CMK (cell line): Measurements from ENCODE around the gene LYPD4.
A peak's percentile ranks its signal among the peaks of the same experiment; 100 is the strongest.

ENCODE experiments used
- DNase-seq: peaks from one replicate; pipeline ENCODE4 v3.0.0-alpha.2; 2010; ENCODE audit warnings: low read depth

Gene LYPD4

DNA sequence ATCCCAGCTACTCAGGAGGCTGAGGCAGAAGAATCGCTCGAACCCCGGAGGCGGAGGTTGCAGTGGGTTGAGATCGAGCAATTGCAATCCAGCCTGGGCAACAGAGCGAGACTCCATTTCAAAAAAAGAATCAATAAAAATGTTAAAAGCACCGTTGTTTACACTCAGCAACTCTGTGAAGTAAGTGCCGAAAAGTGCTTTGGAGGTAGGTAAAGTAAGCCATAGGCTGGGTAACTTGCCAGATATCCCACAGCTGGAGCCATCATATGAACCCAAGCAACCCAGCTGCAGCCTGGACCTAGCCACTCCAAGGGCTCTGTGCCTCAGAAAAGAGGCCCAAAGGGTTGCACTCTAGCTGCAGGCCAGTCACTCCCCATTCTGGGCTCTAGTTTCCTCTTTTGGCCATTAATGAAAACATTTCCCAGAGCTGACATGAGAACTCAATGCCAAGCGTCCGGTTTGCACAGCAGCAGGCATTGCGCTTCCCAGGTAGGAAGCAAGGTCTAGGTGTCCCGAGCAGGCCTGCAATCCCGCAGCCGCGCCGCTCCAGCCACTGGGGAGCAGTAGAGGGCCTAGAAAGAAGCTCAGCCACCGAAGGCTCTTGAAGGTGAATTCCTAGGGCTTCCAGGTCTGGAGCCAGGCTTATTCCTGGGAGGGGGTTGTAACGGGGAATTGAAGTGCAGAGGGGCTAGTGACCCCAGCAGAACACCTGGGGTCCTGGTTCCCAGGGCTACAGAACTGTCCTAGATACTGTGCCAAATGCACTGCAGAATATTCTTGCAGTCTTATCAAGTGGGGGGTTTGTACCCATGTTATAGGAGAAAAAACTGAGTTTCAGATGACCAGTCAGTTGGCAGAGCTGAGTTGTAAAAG is 28.5 kb upstream of the LYPD4 start:
- no peak for DNase-seq

DNA sequence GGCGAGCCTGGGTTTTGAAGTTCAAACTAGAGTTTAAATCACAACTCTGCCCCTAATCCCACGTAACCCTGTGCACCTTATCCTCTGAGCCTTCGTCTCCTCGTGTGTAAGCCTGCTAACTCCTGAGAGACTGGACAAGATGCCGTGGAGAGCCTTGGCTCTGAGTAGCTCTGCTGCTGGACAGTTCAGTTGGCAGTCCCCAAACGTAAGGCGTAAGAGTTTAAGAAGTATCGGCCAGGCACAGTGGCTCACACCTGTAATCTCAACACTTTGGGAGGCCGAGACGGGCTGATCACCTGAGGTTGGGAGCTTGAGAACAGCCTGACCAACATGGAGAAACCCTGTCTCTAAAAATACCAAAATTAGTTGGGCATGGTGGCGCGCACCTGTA is 27.9 kb upstream of the LYPD4 start:
- no peak for DNase-seq

DNA sequence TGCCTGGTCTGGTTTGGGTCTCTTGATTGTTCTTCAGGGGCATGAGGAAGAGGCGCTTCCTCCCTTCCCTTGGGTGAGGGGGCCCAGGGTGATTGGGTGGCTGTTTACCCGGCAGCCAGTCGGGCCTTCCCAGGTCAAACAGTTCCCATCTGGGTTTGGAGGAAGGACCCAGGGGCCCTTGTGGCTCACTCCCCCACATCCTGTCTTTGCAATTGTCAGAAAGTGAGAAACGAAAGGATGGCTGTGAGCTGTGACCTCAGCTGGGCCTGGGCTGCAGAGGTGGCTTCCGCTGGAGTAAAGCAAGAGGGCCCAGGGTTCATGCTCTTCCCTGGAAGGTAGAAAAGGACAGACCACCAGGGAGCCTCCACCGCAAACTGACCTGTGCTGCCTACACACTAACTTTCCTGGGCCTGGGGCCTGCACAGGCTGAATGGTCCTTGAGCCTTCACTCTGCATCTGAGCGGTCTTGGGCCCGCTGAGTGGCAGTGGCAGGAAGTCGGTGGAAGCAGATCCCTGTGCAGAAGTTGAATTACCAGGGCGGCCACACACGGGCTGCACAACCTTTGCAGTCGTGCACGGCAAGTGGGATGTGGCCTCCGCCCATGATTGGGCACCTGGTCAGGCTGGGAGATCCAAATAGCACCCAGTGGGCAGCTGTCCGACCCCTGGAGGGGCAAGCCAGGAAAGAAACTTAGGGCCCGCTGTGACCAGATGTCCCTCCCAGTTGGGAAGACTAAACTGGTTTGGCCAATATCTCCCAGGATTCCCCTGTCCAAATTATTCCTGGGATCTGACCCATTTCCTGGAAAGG is 27.3 kb upstream of the LYPD4 start:
- no peak for DNase-seq

- DNase-seq, result no peak
These were observed 26.0 kb upstream of the LYPD4 start for GRCh38 chr19:41870401-41870873.

GRCh38 chr19:41869374-41869955 is 25.0 kb upstream of the LYPD4 start:
- DNase-seq, result no peak

GRCh38 chr19:41868989-41869300 is 24.5 kb upstream of the LYPD4 start:
- no peak for DNase-seq

GRCh38 chr19:41868120-41868988 is 23.9 kb upstream of the LYPD4 start:
- no peak for DNase-seq

DNA sequence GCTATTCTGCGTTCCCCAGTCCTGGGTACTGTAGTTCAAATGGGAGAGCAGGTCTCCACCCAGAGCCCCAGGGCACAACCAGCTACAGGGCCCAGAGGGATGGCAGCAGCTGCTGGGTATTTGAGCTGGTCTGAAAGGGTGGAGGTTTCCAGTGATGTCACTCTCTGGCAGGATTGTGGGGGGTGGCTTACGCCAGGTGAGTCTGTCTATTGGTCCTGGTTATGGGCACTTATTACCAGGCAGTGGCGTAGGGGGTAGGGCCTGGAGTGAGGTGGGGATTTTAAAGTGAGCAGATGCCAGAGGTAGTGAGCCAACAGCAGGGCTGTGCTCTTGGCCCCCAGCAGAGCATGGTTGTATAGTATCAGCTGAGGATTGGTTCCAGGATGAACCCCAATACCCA is 21.8 kb upstream of the LYPD4 start:
- no peak for DNase-seq

- DNase-seq, result no peak
These were observed 19.9 kb upstream of the LYPD4 start for GRCh38 chr19:41864374-41864773.

DNA sequence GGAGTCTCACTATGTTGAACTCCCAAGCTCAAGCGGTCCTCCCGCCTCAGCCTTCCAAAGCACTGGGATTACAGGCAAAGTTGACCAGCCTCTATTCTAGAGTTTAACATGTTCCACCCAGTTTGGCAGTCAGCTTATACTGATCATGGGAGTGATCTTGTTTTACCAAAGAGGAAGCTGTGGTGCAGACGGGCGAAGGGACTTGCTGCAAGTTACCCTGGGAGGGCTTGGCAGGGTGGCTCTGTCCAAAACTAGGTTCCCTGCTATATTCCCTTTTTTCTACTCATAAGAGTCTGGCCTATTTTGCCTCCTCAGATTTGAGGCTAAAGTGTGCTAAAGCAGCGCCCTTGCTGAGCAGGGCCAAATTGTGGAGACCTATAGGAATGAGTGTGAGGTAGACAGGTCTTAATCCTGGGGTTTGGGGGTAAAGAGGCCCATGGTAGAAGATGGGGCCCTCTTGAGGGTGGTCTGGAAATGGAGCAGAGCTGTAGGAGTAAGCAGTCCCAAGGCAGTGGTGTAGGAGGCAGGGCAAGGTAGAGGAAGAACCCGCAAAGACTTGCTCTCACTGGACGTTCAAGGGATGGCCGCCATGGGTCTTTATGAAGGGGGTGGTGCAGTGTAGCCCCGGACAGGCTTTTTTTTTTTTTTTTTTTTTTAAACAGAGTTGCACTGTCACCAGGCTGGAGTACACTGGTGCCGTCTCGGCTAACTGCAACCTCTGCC is 18.9 kb upstream of the LYPD4 start:
- DNase-seq, result no peak

DNA sequence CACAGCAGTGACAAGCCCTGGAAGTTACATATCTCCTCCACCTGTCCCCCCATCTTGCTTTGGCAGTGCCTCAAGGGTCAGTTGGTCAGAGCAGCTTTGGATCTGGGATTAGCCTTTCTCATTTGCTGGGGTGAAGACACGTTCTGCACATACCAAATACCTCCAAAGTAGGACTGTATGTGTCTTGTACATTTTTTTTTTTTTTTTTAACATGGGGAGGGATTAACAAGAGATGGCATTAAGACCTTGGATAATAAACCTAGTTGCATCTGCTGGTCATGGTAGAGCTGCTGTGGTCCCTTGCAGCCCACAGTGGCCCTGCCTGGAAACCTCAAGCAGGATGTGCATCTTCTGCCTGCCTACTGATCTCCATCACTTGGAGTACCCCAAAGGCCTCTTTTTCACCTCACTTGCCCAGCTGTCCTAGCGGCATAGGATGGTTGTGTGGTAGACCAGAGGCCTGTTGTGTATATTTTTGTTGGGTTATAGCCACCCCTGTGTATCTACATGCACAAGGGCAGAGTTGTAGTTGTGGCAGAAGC is 18.0 kb upstream of the LYPD4 start:
- DNase-seq, result no peak

DNA sequence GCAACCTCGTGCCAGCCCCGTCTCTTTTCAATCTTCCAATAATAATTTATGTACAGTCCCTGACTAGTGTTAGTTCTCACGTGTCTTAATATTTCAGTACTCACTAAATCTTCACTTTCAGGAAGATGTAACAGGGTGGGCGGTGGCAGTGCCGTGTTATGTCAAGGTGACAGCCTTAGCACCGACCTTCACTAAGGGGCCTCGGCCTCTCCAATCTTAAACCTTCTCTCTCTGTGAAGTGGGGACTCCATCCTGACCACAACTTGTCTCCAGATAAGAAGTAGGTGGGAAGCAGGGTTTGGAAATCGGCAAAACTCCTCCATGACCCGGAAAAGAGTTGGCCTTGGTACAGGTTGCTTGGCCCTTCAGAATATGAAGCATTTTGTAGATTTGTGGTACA is 17.4 kb upstream of the LYPD4 start:
- DNase-seq, result no peak

- DNase-seq, result no peak
These were observed 16.8 kb upstream of the LYPD4 start for GRCh38 chr19:41861116-41861768.

- no peak for DNase-seq
These were observed 16.1 kb upstream of the LYPD4 start for GRCh38 chr19:41860419-41861115.

DNA sequence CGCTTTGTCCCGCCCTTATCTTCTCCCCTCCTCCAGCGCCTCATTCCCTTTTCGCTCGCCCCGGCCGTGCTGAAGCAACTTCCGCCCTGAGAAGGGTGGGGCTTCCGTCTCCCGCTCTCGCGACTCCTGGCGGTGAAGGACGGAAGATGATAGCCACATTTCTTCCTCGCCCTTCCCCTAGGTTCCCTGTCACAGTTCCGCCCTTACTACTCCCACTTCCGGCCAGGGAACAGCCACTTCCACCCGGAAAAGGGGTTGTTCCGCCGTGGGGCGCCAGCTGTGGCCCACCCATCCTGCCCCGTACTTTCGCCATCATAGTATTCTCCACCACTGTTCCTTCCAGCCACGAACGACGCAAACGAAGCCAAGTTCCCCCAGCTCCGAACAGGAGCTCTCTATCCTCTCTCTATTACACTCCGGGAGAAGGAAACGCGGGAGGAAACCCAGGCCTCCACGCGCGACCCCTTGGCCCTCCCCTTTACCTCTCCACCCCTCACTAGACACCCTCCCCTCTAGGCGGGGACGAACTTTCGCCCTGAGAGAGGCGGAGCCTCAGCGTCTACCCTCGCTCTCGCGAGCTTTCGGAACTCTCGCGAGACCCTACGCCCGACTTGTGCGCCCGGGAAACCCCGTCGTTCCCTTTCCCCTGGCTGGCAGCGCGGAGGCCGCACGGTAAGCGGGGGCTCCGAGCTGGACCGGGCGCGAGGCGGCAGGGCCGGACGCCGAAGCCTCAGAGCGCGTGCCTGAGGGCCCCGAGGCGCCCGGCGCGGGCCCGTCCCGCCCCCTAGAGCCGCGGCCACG is 15.3 kb upstream of the LYPD4 start, which contains the start of gene RPS19:
RPS19 (plus strand) TSS at position 638 of the 801 bp plus-strand sequence. CDS start 520 bp downstream, outside the sequence.
- peak; percentile 97 for DNase-seq

- no peak for DNase-seq
These were observed 14.7 kb upstream of the LYPD4 start for GRCh38 chr19:41859213-41859617.

- DNase-seq, result no peak
These were observed 9.3 kb upstream of the LYPD4 start for GRCh38 chr19:41853768-41854167.

GRCh38 chr19:41853344-41853743 is 8.9 kb upstream of the LYPD4 start:
- no peak for DNase-seq

DNA sequence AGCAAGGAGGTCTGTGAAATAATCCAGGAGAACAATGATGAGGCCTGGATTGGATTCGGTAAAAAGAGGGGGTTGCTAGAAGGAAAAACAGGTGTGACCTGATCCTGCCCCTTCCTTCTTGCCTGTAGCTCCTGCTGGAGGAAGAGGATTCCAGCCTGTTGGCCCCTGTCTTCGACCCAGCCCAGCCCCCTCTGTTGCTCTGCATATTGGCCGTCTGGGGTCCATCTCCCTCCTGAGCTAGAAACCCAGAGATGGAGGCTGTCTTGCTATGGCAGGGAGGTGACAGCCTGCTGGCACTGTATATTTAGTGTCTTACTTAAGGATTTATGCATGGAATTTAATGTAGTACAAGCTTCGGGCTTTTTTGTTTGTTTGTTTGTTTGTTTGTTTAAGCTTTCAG is 7.0 kb upstream of the LYPD4 start:
- no peak for DNase-seq
